Activated CD8-positive, alpha-beta memory T cell treated with anti-CD3 and anti-CD28 coated beads, Interleukin-2, amount 50 U/mL, for 24 hours (primary cell): ENCODE measurements around the gene KRT26.
"Not testable (repeated sequence)": the region's sequence is repeated elsewhere in the genome, so short reads cannot be mapped to it uniquely, and the experiment has no call there.

Experiments used
- DNase-seq: peaks from one replicate; pipeline ENCODE4 v3.0.0-alpha.2; 2020; ENCODE audit errors: extremely low read depth

KRT26 gene

DNA sequence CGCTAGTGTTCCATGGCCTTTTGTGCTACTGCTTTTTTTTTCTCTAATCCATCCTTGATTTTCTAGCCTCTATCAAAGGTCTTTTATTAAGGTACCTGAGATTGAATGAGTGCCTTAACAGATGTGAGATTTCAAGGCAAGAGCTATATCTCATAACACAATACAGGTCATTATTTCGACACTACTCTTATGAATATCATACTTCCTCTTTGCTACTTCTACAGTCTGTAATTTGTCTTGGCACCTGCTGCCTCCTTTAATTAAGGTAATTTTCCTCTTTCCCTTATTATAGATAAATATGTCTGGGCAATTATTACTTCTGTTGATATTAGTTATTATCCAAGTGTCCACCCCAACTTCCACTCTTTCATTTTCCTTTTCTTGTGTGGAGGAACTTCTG is 22.5 kb upstream of the KRT26 start:
- DNase-seq: no peak

DNA sequence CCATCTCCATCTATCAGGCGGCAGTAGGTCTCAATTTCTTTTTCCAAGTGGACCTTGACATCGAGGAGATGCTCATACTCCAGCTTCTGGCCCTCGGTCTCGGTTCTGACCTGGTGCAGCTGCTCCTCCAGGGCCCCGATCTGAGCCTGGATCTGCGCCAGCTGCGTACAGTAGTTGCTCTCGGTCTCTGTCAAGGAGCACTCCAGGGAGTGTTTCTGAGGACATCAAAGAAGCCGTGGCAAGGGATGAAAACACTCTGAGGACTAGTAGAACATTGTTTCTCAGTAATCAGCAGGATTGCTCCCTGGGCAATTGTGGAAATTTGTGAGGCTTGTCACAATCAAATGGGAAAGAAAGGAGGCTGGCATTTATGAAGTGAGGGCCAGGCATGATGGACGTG is 21.8 kb upstream of the KRT26 start:
- DNase-seq: no peak

DNA sequence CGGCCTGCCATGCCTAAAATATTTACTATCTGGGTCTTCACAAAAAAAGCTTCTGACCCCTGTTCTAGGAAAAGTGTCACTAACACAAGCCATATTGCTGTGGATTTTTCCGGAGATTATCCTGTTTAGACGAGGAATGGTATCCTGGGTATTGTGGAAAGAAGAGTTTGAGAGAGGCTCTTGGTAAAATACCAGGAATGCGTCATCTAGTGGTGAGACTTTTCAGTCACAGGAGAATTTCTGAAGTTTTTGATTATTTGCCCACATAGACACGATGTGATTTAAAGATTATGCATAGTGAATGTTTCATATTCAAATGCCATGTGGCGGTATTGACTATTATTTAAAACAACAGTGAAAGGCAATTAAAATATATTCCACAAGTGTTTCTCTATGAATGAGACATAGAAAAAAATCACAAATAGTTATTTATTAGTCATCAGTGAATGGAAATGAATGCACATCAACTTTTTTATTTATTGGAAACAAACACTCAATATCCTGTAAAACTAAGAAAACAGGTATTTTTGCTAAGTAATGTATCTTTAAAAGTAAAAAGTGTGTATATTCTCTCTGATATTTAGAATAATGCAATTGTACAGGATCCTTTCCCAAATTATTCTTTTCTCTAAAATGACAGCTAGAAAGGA is 19.9 kb upstream of the KRT26 start:
- DNase-seq: no peak

DNA sequence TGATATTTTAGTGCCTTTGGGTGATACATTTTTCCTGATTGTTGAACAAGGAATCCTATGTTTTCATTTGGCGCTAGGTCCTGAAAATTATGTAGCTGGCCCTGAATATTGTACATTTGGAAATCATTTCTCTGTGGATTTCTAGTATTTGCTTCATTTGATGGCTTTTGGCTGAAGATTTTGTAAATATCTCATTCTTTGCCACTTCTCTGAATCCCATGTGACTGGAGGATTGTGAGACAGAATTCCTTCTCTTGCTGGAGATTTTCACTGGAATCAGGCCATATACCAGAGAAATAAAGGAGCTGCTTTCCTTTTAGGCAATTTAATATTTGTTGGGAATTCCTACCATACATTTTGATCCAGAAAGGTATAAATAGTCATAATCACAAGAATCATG is 19.1 kb upstream of the KRT26 start:
- DNase-seq: no peak

DNA sequence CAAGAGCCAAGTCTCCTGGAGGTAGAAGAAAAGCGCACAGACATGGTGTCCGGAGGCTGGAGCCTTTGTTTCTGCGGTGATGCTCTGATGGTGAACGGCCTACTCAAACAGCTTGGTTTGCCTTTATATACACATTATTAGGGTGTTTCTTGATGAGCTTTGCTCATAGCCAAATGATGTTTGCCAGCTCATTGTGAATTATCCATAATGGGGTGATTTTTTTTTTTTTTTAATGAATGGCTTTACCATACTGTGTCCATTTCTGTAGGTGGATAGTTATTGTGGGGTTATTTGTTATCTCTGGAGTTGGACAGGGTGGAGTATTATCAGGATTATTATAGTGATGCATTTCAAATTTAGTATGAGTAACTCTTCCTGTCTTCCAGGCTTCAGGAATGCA is 10.4 kb upstream of the KRT26 start, which contains the start of gene KRT27:
Gene KRT27, minus strand, starts transcription at position 101 of the 400 bp plus-strand sequence. Its CDS starts 57 bp downstream, at position 44.
- no peak for DNase-seq

DNA sequence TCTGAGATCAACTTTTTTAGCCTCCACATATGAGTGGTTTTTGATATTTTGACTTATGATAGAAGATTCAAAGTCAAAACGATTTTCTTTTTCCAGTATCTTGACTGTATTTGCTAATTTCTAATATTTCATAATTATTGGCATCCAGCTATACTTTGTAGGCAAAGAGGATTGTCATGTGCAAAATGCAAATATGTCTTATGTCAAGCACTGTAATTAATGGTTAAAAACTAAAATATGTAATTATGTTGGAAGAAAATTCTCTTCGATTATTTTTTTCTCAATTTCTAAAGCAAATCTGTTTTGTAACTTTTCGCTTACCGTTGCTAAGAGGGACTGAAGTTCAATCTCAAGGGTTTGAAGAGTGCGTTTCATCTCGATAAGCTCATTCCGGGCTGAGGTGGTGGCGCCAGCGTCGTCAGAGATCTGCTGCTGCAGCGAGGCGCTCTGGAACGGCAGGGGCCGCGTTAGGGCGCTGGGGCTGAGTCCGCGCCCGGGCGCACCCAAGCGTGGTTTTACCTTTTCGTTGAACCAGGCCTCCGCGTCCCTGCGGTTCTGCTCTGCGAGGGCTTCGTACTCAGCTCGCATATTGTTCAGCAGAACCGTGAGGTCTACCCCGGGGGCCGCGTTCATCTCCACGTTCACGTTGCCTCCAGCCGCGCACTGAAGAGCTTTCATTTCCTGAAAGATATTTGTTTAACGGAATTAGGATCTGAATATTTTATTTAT is 7.3 kb upstream of the KRT26 start:
- no peak for DNase-seq

DNA sequence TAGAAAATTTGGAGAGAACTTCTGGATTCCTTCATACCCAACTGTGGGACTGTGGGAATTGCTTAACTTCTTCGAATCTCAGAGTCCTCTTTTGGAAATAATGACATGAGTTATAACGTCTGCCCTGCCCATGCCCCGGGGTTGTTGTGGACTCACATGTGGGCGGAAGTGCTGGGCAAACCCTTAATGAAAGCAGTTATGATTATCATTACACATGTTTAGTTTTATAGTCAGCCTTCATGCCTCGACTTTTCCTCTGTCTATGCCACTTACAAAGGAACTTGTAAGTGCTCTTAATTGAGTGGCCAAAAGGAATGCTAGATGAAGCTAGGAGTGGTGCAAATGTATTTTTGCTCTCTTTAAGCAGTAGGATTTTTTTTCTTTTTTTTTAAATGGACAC is 6.5 kb upstream of the KRT26 start:
- no peak for DNase-seq

DNA sequence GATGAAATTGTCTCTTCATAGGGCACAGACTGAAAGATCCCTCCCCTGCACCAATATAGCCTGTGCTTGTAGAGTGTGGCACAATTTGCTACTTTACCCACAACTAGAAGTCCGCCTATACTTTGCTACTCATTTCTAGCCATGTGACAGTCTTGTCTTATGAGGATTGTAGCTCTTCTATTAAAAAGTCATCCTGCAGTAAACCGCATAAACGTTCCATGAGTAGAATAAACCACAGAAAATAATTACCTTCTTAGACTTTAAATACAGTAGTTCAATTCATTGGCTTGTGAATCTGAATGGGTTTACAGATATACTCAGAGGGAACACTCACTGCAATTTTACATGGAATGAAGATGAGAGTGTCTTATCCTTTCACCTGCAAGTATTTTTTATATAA is 6.0 kb upstream of the KRT26 start:
- DNase-seq: no peak

DNA sequence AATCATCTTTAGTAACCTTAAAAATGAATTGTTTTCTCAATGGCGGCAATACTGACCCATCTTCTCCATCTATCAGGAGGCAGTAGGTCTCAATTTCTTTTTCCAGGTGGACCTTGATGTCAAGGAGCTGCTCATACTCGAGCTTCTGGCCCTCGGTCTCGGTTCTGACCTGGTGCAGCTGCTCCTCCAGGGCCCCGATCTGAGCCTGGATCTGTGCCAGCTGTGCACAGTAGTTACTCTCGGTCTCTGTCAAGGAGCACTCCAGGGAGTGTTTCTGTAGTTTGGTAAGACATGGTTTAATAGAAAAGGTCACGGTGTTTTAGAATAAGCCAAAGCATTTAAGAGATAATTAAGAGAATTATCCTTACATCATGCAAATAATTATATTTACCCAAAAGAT is 5.5 kb upstream of the KRT26 start:
- no peak for DNase-seq

DNA sequence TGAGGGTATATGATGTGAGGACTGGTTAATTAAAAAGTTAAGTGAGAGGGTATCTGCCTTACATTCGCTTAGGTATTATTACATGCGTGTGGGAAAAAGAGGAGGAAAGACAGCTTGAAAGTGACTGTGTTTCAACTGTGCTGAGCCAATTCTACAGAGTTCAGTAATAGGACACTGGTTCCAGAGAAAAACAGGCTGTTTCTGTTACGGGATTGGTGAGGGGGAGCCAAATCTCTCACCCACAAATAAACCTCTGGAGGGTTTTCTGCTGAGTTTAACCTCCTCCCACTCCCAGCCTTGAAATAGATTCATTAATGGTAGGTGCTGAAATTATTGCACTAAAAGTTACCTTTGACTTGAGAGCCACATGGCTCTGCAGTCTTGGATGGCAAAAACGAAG is 3.9 kb upstream of the KRT26 start:
- DNase-seq: no peak

DNA sequence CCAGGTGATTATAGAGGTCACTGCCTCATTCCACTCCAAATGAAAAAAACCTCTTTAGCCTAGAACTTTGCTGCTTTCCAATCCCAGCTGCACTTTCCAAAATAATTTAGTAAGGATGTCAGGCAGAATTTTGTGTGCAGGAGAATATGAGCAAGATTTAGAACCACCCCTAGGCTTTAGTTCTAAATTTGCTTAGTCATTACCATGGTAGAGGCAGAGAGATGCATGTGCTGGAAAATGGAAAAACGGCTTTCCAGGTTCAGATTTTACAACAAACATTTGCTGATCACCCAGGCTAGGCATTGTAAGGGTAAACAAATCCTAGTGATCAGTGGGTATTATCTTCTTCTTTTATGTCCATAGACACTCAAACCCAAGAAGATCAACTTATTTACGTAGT is 6.3 kb downstream of the KRT26 start:
- no peak for DNase-seq

DNA sequence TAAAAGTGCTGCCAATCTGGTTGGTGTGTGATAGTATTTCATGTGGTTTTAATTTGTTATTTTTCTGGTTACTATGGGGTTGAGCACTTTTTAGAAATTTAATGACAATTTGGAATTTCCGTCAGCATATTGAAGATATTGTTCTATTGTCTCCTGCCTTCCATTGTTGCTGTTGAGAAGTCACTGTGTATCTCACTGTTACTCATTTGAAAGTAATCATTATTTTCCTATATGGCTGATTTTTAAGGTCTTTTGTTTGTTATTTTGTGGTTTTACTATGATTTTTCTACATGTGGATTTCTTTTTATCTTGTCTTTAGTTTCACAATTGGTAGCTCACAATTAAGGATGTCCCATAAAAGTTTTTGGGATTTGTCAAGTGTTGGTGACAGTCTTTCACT is 8.2 kb downstream of the KRT26 start:
- DNase-seq: no peak

DNA sequence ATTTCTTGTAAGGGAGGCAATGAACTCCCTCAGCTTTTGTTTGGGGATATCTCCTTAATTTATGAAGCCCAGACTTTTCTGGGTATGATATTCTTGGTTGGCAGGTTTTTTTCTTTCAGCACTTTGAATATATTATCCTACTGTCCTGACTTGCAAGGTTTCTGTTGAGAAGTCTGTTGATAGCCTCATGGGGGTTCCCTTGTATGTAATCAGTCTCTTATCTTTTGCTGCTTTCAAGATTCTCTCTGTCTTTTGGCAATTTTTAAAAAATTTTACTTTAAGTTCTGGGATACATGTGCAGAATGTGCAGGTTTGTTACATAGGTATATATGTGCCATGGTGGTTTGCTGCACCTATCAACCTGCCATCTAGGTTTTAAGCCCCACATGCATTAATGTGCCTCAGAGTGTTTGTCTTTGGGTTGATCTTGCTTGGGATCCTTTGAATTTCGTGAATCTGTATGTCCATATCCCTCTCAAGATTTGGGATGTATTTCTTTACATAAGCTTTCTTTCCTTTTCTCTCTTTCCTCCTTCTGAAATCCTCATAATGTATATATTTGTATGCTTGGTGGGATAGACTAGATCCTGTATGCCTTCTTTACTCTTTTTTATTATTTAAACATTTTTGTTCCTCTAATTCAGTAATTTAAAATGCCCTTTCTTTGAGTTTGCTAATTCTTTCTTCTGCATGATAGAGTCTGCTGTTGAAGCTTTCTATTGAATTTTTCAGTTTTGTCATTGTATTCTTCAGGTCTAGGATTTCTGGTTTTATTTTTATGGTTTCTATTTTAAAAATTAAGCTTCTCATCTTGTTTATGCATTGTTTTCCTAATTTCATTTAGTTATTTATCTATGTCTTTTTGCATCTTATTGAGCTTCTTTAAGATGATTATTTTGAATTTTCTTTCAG is 11.6 kb downstream of the KRT26 start:
- no peak for DNase-seq

DNA sequence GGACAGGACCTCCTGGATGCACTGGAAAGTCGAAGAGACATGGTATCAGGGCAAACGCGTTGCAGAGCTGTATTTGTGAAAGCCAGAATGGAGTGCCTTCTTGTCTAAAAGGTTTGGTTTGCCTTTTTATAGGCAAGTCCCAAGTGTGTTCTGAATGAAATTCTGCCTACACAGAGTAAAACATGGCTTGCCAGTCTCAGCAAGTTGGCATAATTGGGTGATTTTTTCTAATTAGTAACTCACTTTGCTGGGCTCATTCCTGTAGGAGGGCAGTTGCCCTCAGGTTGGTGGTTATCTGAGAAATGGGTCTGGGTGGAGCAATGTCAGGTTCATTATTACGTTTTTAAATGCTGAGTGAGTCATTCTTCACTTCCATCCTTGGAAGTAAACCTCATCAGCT is 16.8 kb downstream of the KRT26 start, which contains the start of gene KRT25:
Gene KRT25, minus strand, starts transcription at position 101 of the 400 bp plus-strand sequence. Its CDS starts 60 bp downstream, at position 41.
- DNase-seq: no peak

DNA sequence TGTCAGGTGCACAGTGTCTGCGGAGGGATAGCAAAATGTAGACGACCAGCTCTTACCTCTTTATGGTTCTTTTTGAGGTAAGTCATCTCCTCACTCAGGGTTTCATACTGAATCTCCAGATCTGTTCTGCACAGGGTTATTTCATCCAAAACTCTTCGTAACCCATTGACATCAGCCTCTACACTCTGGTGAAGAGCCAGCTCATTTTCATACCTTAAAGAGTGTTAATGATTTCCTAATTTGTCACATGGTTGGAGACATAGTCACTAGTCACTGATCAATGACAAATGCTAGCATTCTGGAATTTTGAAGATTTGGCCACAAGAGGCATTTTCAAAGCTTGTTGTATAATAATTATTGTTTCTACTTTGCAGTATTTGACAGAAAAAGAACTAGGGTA is 18.2 kb downstream of the KRT26 start:
- no peak for DNase-seq

DNA sequence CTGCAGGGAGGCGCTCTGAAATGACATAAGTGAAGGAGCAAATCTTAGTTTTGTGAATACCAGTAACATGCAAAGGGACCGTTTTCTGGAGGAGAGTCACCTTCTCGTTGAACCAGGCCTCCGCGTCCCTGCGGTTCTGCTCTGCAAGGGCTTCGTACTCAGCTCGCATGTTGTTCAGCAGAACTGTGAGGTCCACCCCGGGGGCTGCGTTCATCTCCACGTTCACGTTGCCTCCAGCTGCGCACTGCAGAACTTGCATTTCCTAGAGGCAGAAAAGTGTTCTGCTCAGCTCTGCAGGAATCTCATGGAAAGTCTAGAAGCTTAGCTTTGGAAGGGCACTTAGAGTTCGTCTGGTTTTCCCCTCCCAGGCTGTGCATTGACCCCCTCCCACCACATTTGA is 20.9 kb downstream of the KRT26 start:
- no peak for DNase-seq

DNA sequence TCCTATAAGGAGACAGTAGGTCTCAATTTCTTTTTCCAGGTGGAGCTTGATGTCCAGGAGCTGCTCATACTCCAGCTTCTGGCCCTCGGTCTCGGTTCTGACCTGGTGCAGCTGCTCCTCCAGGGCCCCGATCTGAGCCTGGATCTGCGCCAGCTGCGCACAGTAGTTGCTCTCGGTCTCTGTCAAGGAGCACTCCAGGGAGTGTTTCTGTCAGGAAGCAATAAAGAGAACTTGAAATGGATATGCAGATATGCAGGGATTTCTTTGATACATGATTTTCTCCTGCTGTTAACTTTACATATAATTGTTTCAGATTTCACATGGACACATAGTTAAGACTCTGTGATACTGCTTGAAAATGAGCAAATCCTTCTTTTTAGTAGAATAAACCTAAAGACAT is 21.6 kb downstream of the KRT26 start:
- no peak for DNase-seq

DNA sequence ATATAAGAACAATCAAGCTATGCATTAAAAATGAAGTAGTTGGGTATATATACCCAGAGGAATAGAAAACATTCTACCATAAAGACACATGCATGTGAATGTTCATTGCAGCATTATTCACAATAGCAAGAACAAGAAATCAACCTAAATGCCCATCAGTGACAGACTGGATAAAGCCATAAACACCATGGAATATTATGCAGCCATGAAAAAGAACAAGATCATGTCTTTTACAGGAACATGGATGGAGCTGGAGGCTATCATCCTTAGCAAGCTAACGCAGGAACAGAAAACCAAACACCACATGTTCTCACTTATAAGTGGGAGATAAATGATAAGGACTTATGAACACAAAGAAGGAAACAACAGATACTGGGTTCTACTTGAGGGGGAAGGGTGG is 23.3 kb downstream of the KRT26 start:
- DNase-seq: not testable (repeated sequence)

DNA sequence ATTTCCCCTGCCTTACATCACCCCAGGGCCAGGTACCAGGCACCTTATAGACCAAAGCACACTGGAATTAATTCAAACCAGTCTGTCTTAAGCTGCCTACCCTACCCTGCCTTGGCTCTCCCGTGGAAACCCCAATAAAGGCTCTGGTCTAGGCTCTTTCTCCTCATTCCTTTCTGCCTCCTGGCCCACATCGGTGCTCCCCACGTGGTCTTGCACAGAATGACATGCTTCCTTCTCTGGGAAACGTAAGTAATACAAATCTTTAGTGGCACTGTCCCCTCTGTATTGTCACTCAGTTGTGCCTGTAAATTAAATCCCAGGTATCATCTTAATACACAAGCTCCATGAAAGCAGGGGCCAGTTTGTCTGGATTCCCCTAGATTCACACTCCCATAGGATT is 33.4 kb downstream of the KRT26 start:
- no peak for DNase-seq

DNA sequence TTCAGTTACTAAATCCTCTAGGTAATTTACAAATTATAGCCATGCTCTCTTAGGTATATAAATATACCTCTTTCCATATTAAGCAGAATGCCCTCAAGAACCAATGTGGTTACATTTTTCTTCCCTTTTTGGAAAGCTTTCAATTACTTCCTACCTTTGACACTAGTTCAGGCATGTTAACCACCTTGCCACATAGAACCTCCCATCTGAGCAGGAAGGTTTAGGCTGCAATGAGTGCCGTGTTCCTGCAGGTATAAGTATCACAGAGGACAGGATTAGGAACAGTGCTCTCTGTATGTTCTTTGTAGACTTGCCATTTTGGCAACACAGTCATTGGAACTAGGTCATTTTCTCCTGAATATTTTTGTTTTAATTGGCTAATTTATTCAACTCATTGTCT is 37.0 kb downstream of the KRT26 start:
- DNase-seq: no peak

DNA sequence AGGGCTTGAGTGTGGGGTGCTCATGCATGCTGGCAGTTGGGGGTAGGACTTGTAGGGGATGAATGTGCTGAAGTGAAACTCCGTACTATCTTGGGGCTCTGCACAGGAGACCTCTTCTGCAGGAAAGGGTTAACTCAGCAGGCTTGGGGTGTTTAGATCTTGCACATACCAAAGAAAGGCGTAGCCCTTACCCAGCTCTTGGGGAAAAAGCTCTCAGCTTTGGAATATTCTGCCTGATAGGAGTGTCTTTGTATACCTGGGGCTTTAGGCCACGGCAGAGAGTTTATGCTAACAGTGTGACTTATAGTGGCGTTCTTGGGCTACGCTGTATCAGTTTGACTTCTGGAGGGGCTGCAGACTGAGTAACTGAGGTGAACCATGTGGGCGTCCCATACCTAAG is 38.0 kb downstream of the KRT26 start:
- no peak for DNase-seq

DNA sequence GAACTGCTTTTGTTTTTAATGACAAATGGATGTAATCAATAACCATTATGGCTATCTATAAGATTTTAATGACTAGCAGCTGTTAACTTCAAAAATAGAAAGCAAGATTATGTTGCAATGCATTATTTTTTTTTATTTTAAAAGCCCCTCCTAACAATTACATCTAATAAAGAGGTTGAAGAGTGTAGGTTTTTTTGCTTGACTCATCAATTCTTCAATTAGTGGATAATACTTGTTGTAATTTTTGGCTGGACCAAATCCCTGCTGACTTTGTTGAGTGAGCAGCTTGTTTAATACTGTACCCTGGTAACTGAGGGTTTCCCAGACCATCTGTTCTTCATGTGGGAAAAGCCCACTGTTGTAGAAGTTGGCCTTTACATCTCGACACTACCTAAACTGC is 41.0 kb downstream of the KRT26 start:
- no peak for DNase-seq
